Suprapubic skin (tissue), 4 donors: ENCODE results near the gene RAD51D.

Source experiments
- EP300 ChIP-seq: sonication (generic); formaldehyde crosslinking; IDR thresholded peaks from one replicate; pipeline ENCODE4 v1.6.1; 2017; ENCODE audit warnings: antibody characterized with exemption
- POLR2A ChIP-seq, 2 donors: fragments of 450-650 bp; IDR thresholded peaks; one replicate each; pipeline ENCODE4 v1.6.1; 2017; ENCODE audit warnings: antibody characterized with exemption in 2 of 2, mild to moderate bottlenecking in 2 of 2, moderate library complexity in 2 of 2
- POLR2AphosphoS5 ChIP-seq, 3 donors: sonication (generic); formaldehyde crosslinking; IDR thresholded peaks; one replicate each; pipeline ENCODE4 v1.6.1; 2017; ENCODE audit warnings: antibody characterized with exemption in 3 of 3
- TF ChIP-seq, protein P1 (sequence below), 2 donors: fragments of 200-600 bp in 1 of 2; fragments of 450-650 bp in 1 of 2; sonication (generic) in 1 of 2; IDR thresholded peaks; one replicate each; pipeline ENCODE4 v1.5.1; 2016 to 2019; ENCODE audit warnings: antibody characterized with exemption in 2 of 2, mild to moderate bottlenecking in 1 of 2, moderate library complexity in 1 of 2

DNA sequence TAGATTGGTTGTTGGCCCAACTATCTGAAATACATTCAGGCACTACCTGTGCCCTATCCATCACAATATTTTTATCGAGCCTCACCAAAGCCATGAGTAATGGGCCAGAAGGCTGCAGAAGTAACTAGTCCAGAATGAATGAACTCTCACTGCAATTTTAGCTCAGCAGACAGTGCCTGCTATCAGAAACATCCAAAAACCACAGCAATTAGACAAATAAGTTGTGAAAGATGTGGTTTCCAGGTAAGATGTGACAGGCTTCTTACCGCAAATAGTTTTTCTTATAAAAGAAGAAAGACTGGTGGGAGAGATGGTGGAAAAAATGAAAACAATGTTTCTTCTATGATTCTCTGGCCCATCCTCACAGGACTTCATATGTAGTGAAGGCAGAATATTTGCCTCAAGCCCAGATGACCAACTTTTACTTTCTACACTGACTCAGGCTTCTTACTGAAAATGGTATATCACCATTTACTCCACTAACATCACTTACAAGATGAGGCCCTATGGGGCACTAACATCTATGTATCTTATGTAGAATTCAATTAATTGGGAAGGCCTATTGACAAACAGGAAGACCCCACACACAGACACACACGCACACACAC is 46.4 kb downstream of the RAD51D start:
- TF ChIP-seq, protein P1, sequence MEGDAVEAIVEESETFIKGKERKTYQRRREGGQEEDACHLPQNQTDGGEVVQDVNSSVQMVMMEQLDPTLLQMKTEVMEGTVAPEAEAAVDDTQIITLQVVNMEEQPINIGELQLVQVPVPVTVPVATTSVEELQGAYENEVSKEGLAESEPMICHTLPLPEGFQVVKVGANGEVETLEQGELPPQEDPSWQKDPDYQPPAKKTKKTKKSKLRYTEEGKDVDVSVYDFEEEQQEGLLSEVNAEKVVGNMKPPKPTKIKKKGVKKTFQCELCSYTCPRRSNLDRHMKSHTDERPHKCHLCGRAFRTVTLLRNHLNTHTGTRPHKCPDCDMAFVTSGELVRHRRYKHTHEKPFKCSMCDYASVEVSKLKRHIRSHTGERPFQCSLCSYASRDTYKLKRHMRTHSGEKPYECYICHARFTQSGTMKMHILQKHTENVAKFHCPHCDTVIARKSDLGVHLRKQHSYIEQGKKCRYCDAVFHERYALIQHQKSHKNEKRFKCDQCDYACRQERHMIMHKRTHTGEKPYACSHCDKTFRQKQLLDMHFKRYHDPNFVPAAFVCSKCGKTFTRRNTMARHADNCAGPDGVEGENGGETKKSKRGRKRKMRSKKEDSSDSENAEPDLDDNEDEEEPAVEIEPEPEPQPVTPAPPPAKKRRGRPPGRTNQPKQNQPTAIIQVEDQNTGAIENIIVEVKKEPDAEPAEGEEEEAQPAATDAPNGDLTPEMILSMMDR (IDR thresholded peaks at IDR 0.05), result no peak
- TF ChIP-seq POLR2A (IDR thresholded peaks at IDR 0.05) (no peak), POLR2AphosphoS5 (IDR thresholded peaks at IDR 0.05) (no peak), EP300 (no peak)
